ENCODE results near the gene SYCE3. TPM values are rescaled to one million over a fixed set of nuclear protein-coding genes. Genes with fewer than 3 reads are reported as not detected.

Gene SYCE3
- total and polyA plus RNA-seq, 2 experiments from 2014 or later: not detected

DNA sequence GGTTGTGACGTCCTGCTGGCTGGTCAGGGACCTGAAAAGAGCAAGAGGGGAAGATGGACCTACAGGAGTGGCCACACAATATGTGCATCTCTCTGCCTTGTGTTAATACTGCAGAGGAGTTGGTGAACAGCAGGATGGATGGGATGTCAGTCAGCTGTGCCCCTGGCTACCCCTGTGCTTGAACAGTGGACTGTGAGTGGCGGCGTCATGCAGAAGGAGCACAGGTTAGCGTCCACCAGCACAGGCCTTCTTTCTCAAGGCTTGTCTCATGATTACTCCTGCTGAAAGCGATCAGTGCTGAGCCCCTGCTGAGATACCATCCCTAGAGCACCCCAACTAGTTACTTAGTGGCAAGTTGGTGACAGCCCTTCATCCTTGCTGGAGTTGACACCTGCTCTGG, 23.7 kb upstream of the SYCE3 start:
- Mint-ChIP-seq H3K4me1 (peaks cover 7% of the 10 kb centered on the region), H3K27ac (no peak overlapping the region), H3K9me3 (no peaks in the 10 kb centered on the region), H3K36me3 (ENCODE audit: low read depth) (no peaks in the 10 kb centered on the region; the same call in 2 of the 3 replicates), H3K4me3 (no peak overlapping the region), H3K27me3 (ENCODE audit: insufficient read depth, low read depth, poor library complexity) (peaks cover 8% of the 10 kb centered on the region)
- H3K79me2 ChIP-seq (replicated peaks; ENCODE audit: insufficient read depth): no peaks in the 10 kb centered on the region
- H3K27me3 ChIP-seq (ENCODE audit: insufficient read depth): peaks cover 17% of the 10 kb centered on the region; the same call in 1 of the 2 replicates
- H3K36me3 ChIP-seq (ENCODE audit: insufficient read depth): no peaks in the 10 kb centered on the region
- H3K4me3 ChIP-seq: no peak overlapping the region
- H3K4me1 ChIP-seq (ENCODE audit: insufficient read depth): peaks cover 8% of the 10 kb centered on the region
- peaks cover 15% of the 10 kb centered on the region for H3F3A ChIP-seq (replicated peaks; ENCODE audit: low read depth)
- H2AFZ ChIP-seq: no peak overlapping the region
- no peak overlapping the region for H3K27ac ChIP-seq (ENCODE audit: low read depth)
- ATAC-seq (no peak), DNase-seq (ENCODE audit: low spot score) (no peak)
- peaks cover 2% of the 10 kb centered on the region; the same call in 1 of the 2 replicates for H4K20me1 ChIP-seq (replicated peaks; ENCODE audit: insufficient read depth)
- no peak overlapping the region for H3K4me2 ChIP-seq
- TF ChIP-seq ZNF462 (CRISPR knock-in tag; IDR thresholded peaks at IDR 0.05): no peak
- TF ChIP-seq NANOG (IDR thresholded peaks at IDR 0.05; ENCODE audit: borderline replicate concordance): no peak
- no peak for TF ChIP-seq JUNB (IDR thresholded peaks at IDR 0.05; ENCODE audit: unreplicated experiment)
- TF ChIP-seq STAT1 (IDR thresholded peaks at IDR 0.05; ENCODE audit: unreplicated experiment): no peak
- TF ChIP-seq CREB1 (CRISPR knock-in tag; IDR thresholded peaks at IDR 0.05; ENCODE audit: low read depth): no peak
- TF ChIP-seq EZH2 (IDR thresholded peaks at IDR 0.05; ENCODE audit: low read depth, unreplicated experiment): no peak
- TF ChIP-seq, protein P1, sequence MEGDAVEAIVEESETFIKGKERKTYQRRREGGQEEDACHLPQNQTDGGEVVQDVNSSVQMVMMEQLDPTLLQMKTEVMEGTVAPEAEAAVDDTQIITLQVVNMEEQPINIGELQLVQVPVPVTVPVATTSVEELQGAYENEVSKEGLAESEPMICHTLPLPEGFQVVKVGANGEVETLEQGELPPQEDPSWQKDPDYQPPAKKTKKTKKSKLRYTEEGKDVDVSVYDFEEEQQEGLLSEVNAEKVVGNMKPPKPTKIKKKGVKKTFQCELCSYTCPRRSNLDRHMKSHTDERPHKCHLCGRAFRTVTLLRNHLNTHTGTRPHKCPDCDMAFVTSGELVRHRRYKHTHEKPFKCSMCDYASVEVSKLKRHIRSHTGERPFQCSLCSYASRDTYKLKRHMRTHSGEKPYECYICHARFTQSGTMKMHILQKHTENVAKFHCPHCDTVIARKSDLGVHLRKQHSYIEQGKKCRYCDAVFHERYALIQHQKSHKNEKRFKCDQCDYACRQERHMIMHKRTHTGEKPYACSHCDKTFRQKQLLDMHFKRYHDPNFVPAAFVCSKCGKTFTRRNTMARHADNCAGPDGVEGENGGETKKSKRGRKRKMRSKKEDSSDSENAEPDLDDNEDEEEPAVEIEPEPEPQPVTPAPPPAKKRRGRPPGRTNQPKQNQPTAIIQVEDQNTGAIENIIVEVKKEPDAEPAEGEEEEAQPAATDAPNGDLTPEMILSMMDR (conservative IDR thresholded peaks at IDR 0.05; ENCODE audit: low read depth in 2 of 2): no peak
- TF ChIP-seq ZNF114 (CRISPR knock-in tag; IDR thresholded peaks at IDR 0.05): no peak
- TF ChIP-seq POLR2AphosphoS5 (IDR thresholded peaks at IDR 0.05; ENCODE audit: low read depth): no peak
- TF ChIP-seq ZNF331 (CRISPR knock-in tag; IDR thresholded peaks at IDR 0.05; ENCODE audit: low read depth): no peak
- TF ChIP-seq EZH2phosphoT487 (IDR thresholded peaks at IDR 0.05; ENCODE audit: unreplicated experiment): no peak
- TF ChIP-seq REST (IDR thresholded peaks at IDR 0.05; ENCODE audit: unreplicated experiment): no peak
- no peak for TF ChIP-seq ETS1 (IDR thresholded peaks at IDR 0.05)
- no peaks in the 10 kb centered on the region for H3K9me2 ChIP-seq (ENCODE audit: insufficient read depth)

All from GM23338 (cell line).